Endothelial cell of umbilical vein (primary cell): Measurements from ENCODE around the gene CDR2L. TPM values are rescaled to one million over a fixed set of nuclear protein-coding genes. Genes with fewer than 3 reads are reported as not detected.
"Not testable (repeated sequence)": the region's sequence is repeated elsewhere in the genome, so short reads cannot be mapped to it uniquely, and the experiment has no call there.

Experiments
- BruUV-seq: library from RNA; stranded (reverse); fragments of 400-500 nt; replicated peaks from 2 replicates; lab custom pipeline; 2021; lab: Mats Ljungman, UMichigan
- CTCF ChIA-PET: fragments of 300-600, 350-600 bp; sonication (Branson Sonifier 250); formaldehyde crosslinking; loops from one replicate; lab custom pipeline; 2021; ENCODE audit warnings: antibody characterized with exemption, inconsistent platforms; lab: Charles Lee
- POLR2A ChIA-PET: fragments of 300-600, 350-600 bp; sonication (Branson Sonifier 250); formaldehyde crosslinking; loops from one replicate; lab custom pipeline; 2021; ENCODE audit warnings: antibody characterized with exemption, inconsistent platforms; lab: Charles Lee
- DNase-seq: peaks from one replicate; pipeline ENCODE4 v3.0.0-alpha.2; 2011; ENCODE audit warnings: low read depth, low spot score
- FAIRE-seq: peaks from 2 replicates; lab custom pipeline; 2011; peaks lifted over from hg19 to GRCh38; lab: Jason Lieb, UNC
- H2AFZ ChIP-seq: 2 replicates; pipeline ENCODE4 v1.6.0; 2012; ENCODE audit warnings: low read depth, low read length, control low read depth, inconsistent platforms
- H3K27ac ChIP-seq: 2 replicates; pipeline ENCODE4 v1.5.1; 2011; ENCODE audit warnings: low read depth, mild to moderate bottlenecking, control low read depth, low read length, moderate library complexity; ENCODE audit not compliant: insufficient read depth
- H3K27me3 ChIP-seq, 2 experiments: 2 replicates each; pipeline versions ENCODE4 v1.6.0 to v1.6.1; 2011; ENCODE audit warnings: low read length in 2 of 2, mixed read lengths in 1 of 2; ENCODE audit not compliant: control insufficient read depth in 2 of 2, insufficient read depth in 2 of 2
- H3K36me3 ChIP-seq, 2 experiments: 2 replicates in 1 of 2; 3 replicates in 1 of 2; pipeline ENCODE4 v1.5.1; 2011; ENCODE audit warnings: low read length in 2 of 2, mild to moderate bottlenecking in 1 of 2, moderate library complexity in 1 of 2; ENCODE audit not compliant: control insufficient read depth in 2 of 2, insufficient read depth in 2 of 2; ENCODE audit errors: extremely low read depth in 1 of 2
- H3K4me1 ChIP-seq: 3 replicates; pipeline ENCODE4 v1.5.1; 2011; ENCODE audit warnings: mild to moderate bottlenecking, low read length; ENCODE audit not compliant: control insufficient read depth, insufficient read depth; ENCODE audit errors: extremely low read depth
- H3K4me2 ChIP-seq: 2 replicates; pipeline ENCODE4 v1.6.1; 2011; ENCODE audit warnings: low read length, control low read depth, mixed read lengths; ENCODE audit not compliant: insufficient read depth
- H3K4me3 ChIP-seq, 3 experiments: fragments of 200-600 bp in 1 of 3; sonication (generic), shearing (Covaris generic) in 1 of 3; replicated peaks in 1 of 3; 2 replicates each; pipeline ENCODE4 v1.5.1; 2011 to 2016; ENCODE audit warnings: control low read depth in 3 of 3, low read length in 3 of 3, mild to moderate bottlenecking in 2 of 3, inconsistent platforms in 1 of 3, low read depth in 1 of 3, moderate library complexity in 1 of 3; ENCODE audit not compliant: insufficient read depth in 1 of 3
- H3K79me2 ChIP-seq: 2 replicates; pipeline ENCODE4 v1.6.0; 2012; ENCODE audit warnings: low read length, inconsistent platforms; ENCODE audit not compliant: control insufficient read depth, insufficient read depth
- H3K9ac ChIP-seq: replicated peaks from 2 replicates; pipeline ENCODE3; 2011; ENCODE audit warnings: low read length, control low read depth; ENCODE audit not compliant: insufficient read depth; ENCODE audit errors: extremely low read depth
- H3K9me1 ChIP-seq: replicated peaks from 3 replicates; pipeline ENCODE4 v1.6.0; 2011; ENCODE audit warnings: mild to moderate bottlenecking, low read length; ENCODE audit not compliant: control insufficient read depth, insufficient read depth; ENCODE audit errors: extremely low read depth
- H3K9me3 ChIP-seq: replicated peaks from 2 replicates; pipeline ENCODE4 v1.5.1; 2012; ENCODE audit warnings: low read length, inconsistent platforms; ENCODE audit not compliant: control insufficient read depth, insufficient read depth
- H4K20me1 ChIP-seq: replicated peaks from 2 replicates; pipeline ENCODE3; 2011; ENCODE audit warnings: mild to moderate bottlenecking, low read length; ENCODE audit not compliant: control insufficient read depth, insufficient read depth; ENCODE audit errors: extremely low read depth
- EZH2 ChIP-seq: IDR thresholded peaks from 2 replicates; pipeline ENCODE4 v1.6.1; 2012; ENCODE audit warnings: borderline replicate concordance, low read depth, mild to moderate bottlenecking, moderate library complexity, low read length, inconsistent platforms; ENCODE audit not compliant: severe bottlenecking
- FOS ChIP-seq: IDR thresholded peaks from 2 replicates; pipeline ENCODE4 v1.6.1; 2011; ENCODE audit warnings: mild to moderate bottlenecking, low read length, moderate library complexity, borderline replicate concordance; ENCODE audit not compliant: insufficient read depth
- JUN ChIP-seq: IDR thresholded peaks from 2 replicates; pipeline ENCODE4 v1.6.1; 2011; ENCODE audit warnings: borderline replicate concordance, low read depth; ENCODE audit not compliant: insufficient read length, insufficient read depth
- POLR2A ChIP-seq: IDR thresholded peaks from 2 replicates; pipeline ENCODE4 v1.6.1; 2012; ENCODE audit warnings: low read depth, mild to moderate bottlenecking, control low read depth, low read length
- dilution Hi-C: fragments of 300-500 bp; cut with MboI; formaldehyde crosslinking; loops from one replicate; pipeline ENCODE4 v1.15.0; 2019; ENCODE audit warnings: low sequenced_read_pairs; ENCODE audit not compliant: extremely low pct_ligation_motif_present
- intact Hi-C: fragments of 100-400 bp; cut with micrococcal nuclease; formaldehyde crosslinking; loops from one replicate; pipeline ENCODE4 v1.10.0; 2022
- polyA plus RNA-seq, 4 experiments: library from polyadenylated mRNA; depleted of rRNA in 3 of 4; stranded (reverse) in 3 of 4; unstranded in 1 of 4; fragments of >200 nt; gene quantifications; 2 replicates each; pipeline versions ENCODE4 v1.2.1 to v1.2.3, GENCODE V29; 2011 to 2012; ENCODE audit warnings: missing spikeins in 1 of 4
- total RNA-seq: library from RNA; stranded (reverse); gene quantifications from 2 replicates; pipeline ENCODE4 v1.2.3, GENCODE V29; 2021
- TF ChIP-seq, protein P1 (sequence below): IDR thresholded peaks from 2 replicates; pipeline ENCODE4 v1.6.1; 2011; ENCODE audit not compliant: insufficient read depth, insufficient read length

CDR2L gene
- total and polyA plus RNA-seq, 2 donors (not counting 3 experiments of a cell fraction or from before 2014, with no cell fraction given), result 22.2 to 34.9 TPM

DNA sequence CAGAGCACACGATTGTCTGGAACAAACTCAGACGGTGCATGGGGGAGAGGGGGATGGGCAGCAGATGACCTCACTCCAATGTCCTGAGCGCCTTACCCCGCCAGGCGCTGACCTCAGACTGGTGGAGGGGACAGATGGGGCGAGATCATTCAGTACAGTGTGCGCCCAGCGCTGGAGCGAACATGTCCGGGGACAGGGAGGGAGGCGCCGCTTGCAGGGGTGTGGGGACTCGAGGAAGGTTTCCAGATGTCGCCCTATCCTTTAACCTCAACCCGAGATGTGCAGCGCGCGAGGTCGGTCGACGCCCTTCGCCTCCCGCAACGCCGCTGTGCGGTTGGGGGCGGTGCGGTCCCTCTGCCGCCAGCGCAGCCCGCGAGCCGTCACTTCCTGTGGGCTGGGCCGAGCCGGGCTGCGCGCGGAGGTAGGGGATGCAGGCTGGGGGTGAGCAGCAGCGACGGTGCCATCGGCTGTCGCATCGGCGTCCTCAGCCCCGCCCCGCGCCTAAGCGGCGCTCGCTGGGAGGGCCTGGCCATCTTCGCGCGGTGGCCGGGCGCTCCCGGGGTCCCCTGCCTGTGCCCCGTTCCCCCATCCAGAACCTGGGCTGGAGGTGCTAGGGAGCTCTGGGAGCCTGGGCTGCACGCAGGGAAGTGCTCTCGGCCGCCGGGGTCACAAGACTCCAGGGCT lies 5.3 kb upstream of the CDR2L start:
- Histone ChIP-seq H3K27me3 (peaks cover 0 to 2% of the 10 kb centered on the region in 2 experiments), H3K4me2 (peak overlapping the region; percentile 35), H3K4me3 (peak overlapping the region; percentile 12 to 38 (median 25)), H3K36me3 (no peaks in the 10 kb centered on the region), H3K9me3 (no peaks in the 10 kb centered on the region), H3K9ac (peak overlapping the region; percentile 17), H3K79me2 (no peaks in the 10 kb centered on the region), H3K4me1 (peaks cover 11% of the 10 kb centered on the region), H3K9me1 (no peaks in the 10 kb centered on the region), H2AFZ (peak overlapping the region; percentile 46), H3K27ac (peak overlapping the region; percentile 1), H4K20me1 (no peaks in the 10 kb centered on the region)
- peak; percentile 47 for DNase-seq
- no TSS peak for BruUV-seq
- dilution Hi-C loops (no loop called here), intact Hi-C loops (loop anchor here (1.0 to 2.0 kb wide), 2 partner anchors 10 to 51 kb away; partner anchors contain the start of gene HID1)
- ChIA-PET POLR2A (no interaction called here), CTCF (interaction anchor here (0.9 to 2.1 kb wide), 6 partner anchors 8 to 220 kb away, joined by 3 to 11 read pairs (median 5); partner anchors contain the start of gene HID1)
- peak; percentile 68 for FAIRE-seq
- TF ChIP-seq JUN (peak; percentile 37), POLR2A (peak; percentile 66), EZH2 (no peak), FOS (no peak)
- TF ChIP-seq, protein P1, sequence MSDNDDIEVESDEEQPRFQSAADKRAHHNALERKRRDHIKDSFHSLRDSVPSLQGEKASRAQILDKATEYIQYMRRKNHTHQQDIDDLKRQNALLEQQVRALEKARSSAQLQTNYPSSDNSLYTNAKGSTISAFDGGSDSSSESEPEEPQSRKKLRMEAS, result no peak

DNA sequence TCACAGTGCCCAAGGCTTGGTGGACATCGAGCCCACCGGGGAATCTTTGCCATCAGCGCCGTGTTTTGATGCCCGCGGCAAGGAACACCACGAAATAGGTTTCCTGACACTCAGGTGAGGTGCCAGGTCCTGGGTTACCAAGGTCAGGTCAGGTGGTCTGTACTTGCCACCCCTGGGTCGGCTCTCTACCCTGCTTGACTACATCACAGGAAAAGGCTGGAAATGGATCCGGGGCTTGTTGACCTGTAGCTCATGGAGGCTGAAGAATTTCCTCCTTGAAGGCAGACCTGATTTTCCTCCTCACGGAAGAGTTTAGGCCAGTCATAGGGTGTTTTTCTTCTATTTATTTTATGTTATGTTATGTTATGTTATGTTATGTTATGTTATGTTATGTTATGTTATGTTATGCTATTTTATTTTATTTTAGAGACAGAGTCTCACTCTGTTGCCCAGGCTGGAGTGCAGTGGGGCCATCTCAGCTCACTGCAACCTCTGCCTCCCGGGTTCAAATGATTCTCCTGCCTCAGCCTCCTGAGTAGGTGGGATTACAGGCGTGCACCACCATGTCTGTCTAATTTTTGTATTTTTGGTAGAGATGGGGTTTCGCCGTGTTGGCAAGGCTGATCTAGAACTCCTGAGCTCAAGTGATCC lies 4.6 kb upstream of the CDR2L start:
- BruUV-seq, result TSS peak; percentile 63
- H3K9me3 ChIP-seq, H3K27ac ChIP-seq, DNase-seq, POLR2A ChIA-PET, H3K79me2 ChIP-seq, H3K9me1 ChIP-seq, H3K36me3 ChIP-seq, dilution Hi-C loops, H3K27me3 ChIP-seq, H4K20me1 ChIP-seq: not testable (repeated sequence)
- CTCF ChIA-PET, result interaction anchor here (0.9 to 2.1 kb wide), 6 partner anchors 9 to 219 kb away, joined by 3 to 11 read pairs (median 5); partner anchors contain the start of gene HID1
- Histone ChIP-seq H3K4me3 (peak overlapping the region; percentile 12 to 38 (median 25)), H2AFZ (peak overlapping the region; percentile 46), H3K4me1 (peaks cover 11% of the 10 kb centered on the region), H3K9ac (peak overlapping the region; percentile 17), H3K4me2 (peak overlapping the region; percentile 35)
- peak; percentile 64 for FAIRE-seq
- intact Hi-C loops, result loop anchor here (1.0 to 2.0 kb wide), 2 partner anchors 10 to 50 kb away; partner anchors contain the start of gene HID1
